H1 (cell line): ENCODE data around the gene ADIPOR2. TPM values are rescaled to one million over a fixed set of nuclear protein-coding genes. Genes with fewer than 3 reads are reported as not detected.

ENCODE experiments used
- CTCF ChIA-PET: fragments of 300-600 bp; sonication (Branson Sonifier 250); formaldehyde crosslinking; loops from one replicate; lab custom pipeline; 2021; ENCODE audit not compliant: partially characterized antibody; lab: Charles Lee
- POLR2A ChIA-PET: fragments of 300-600 bp; sonication (Branson Sonifier 250); formaldehyde crosslinking; loops from one replicate; lab custom pipeline; 2021; ENCODE audit warnings: inconsistent platforms; ENCODE audit not compliant: partially characterized antibody; lab: Charles Lee
- DNase-seq, 2 experiments: peaks; one replicate each; pipeline versions ENCODE4 v3.0.0 to v3.0.0-alpha.2; 2010 to 2022; ENCODE audit warnings: low spot score in 2 of 2, low read depth in 1 of 2, mixed read lengths in 1 of 2
- FAIRE-seq: peaks from 2 replicates; lab custom pipeline; 2011; peaks lifted over from hg19 to GRCh38; lab: Jason Lieb, UNC
- H2AFZ ChIP-seq: 2 replicates; pipeline ENCODE4 v1.8.1; 2012; ENCODE audit warnings: low read length, inconsistent platforms
- H2AK5ac ChIP-seq: 2 replicates; pipeline ENCODE4 v1.6.1; 2013; ENCODE audit warnings: low read depth, low read length
- H2BK120ac ChIP-seq: replicated peaks from 2 replicates; pipeline ENCODE3; 2013; ENCODE audit warnings: low read depth, low read length, inconsistent platforms
- H2BK12ac ChIP-seq: 2 replicates; pipeline ENCODE4 v1.6.1; 2013; ENCODE audit warnings: low read depth, low read length
- H2BK15ac ChIP-seq: 2 replicates; pipeline ENCODE4 v1.6.1; 2013; ENCODE audit warnings: low read length
- H2BK20ac ChIP-seq: 2 replicates; pipeline ENCODE4 v1.6.1; 2013; ENCODE audit warnings: low read length
- H2BK5ac ChIP-seq: 2 replicates; pipeline ENCODE4 v1.6.1; 2013; ENCODE audit warnings: low read depth, low read length
- H3K14ac ChIP-seq: 2 replicates; pipeline ENCODE4 v1.6.1; 2013; ENCODE audit warnings: inconsistent platforms; ENCODE audit not compliant: insufficient read length
- H3K18ac ChIP-seq: 2 replicates; pipeline ENCODE4 v1.6.1; 2013; ENCODE audit warnings: low read length; ENCODE audit errors: extremely low read depth
- H3K23ac ChIP-seq: 2 replicates; pipeline ENCODE4 v1.6.1; 2013; ENCODE audit warnings: inconsistent platforms; ENCODE audit not compliant: insufficient read length
- H3K23me2 ChIP-seq: 2 replicates; pipeline ENCODE4 v1.6.1; 2013; ENCODE audit warnings: low read depth, low read length
- H3K27ac ChIP-seq: 2 replicates; pipeline ENCODE4 v1.6.1; 2011; ENCODE audit warnings: low read depth, low read length, inconsistent platforms
- H3K27me3 ChIP-seq, 4 experiments: replicated peaks in 1 of 4; 1 replicate in 1 of 4; 2 replicates in 3 of 4; pipeline versions ENCODE4 v1.6.1 to v1.8.1; 2011 to 2013; ENCODE audit warnings: low read length in 3 of 4, mild to moderate bottlenecking in 3 of 4, inconsistent platforms in 2 of 4, mixed read lengths in 2 of 4, moderate library complexity in 1 of 4; ENCODE audit not compliant: control insufficient read depth in 3 of 4, insufficient read depth in 3 of 4; ENCODE audit errors: extremely low read depth in 1 of 4
- H3K36me3 ChIP-seq, 4 experiments: 2 replicates each; pipeline versions ENCODE4 v1.6.1 to v1.8.1; 2011 to 2013; ENCODE audit warnings: mild to moderate bottlenecking in 4 of 4, low read length in 3 of 4, moderate library complexity in 2 of 4, control low read depth in 1 of 4, inconsistent platforms in 1 of 4; ENCODE audit not compliant: insufficient read depth in 4 of 4, control insufficient read depth in 2 of 4
- H3K4ac ChIP-seq: replicated peaks from 2 replicates; pipeline ENCODE3; 2013; ENCODE audit warnings: low read length, low read depth, mixed read lengths, inconsistent platforms; ENCODE audit not compliant: insufficient read length
- H3K4me1 ChIP-seq, 4 experiments: replicated peaks in 1 of 4; 1 replicate in 1 of 4; 2 replicates in 3 of 4; pipeline versions ENCODE4 v1.6.1 to v1.8.1; 2011 to 2013; ENCODE audit warnings: low read length in 3 of 4, inconsistent platforms in 2 of 4, mixed read lengths in 1 of 4; ENCODE audit not compliant: insufficient read depth in 4 of 4, control insufficient read depth in 3 of 4
- H3K4me2 ChIP-seq, 2 experiments: 2 replicates each; pipeline versions ENCODE4 v1.6.1 to v1.8.1; 2011 to 2013; ENCODE audit warnings: low read depth in 2 of 2, low read length in 2 of 2, control low read depth in 1 of 2, inconsistent platforms in 1 of 2, mild to moderate bottlenecking in 1 of 2; ENCODE audit not compliant: insufficient read depth in 1 of 2
- H3K4me3 ChIP-seq, 4 experiments: fragments of 200-600, 300-600 bp in 1 of 4; sonication (generic), shearing (Covaris generic), sonication (Bioruptor Twin) in 1 of 4; 2 replicates each; pipeline versions ENCODE4 v1.5.1 to v1.8.1; 2011 to 2016; ENCODE audit warnings: low read length in 4 of 4, low read depth in 3 of 4, control low read depth in 2 of 4, inconsistent platforms in 2 of 4, mild to moderate bottlenecking in 2 of 4, mixed read lengths in 1 of 4, moderate library complexity in 1 of 4; ENCODE audit not compliant: insufficient read depth in 2 of 4; ENCODE audit errors: extremely low read depth in 1 of 4
- H3K56ac ChIP-seq: replicated peaks from 2 replicates; pipeline ENCODE3; 2013; ENCODE audit warnings: low read depth, mild to moderate bottlenecking, mixed read lengths, low read length, inconsistent platforms; ENCODE audit not compliant: insufficient read length
- H3K79me1 ChIP-seq: 2 replicates; pipeline ENCODE4 v1.6.1; 2013; ENCODE audit warnings: low read depth, low read length, control low read depth
- H3K79me2 ChIP-seq, 2 experiments: 2 replicates each; pipeline versions ENCODE4 v1.6.1 to v1.8.1; 2012 to 2013; ENCODE audit warnings: low read length in 2 of 2, mild to moderate bottlenecking in 2 of 2, inconsistent platforms in 1 of 2; ENCODE audit not compliant: insufficient read depth in 2 of 2, control insufficient read depth in 1 of 2
- H3K9ac ChIP-seq, 4 experiments: replicated peaks in 1 of 4; 1 replicate in 1 of 4; 2 replicates in 3 of 4; pipeline versions ENCODE4 v1.6.1 to v1.8.1; 2011 to 2013; ENCODE audit warnings: low read depth in 3 of 4, low read length in 3 of 4, control low read depth in 2 of 4, mild to moderate bottlenecking in 2 of 4, moderate library complexity in 2 of 4, inconsistent platforms in 1 of 4; ENCODE audit errors: extremely low read depth in 1 of 4
- H3K9me3 ChIP-seq, 2 experiments: 2 replicates each; pipeline versions ENCODE4 v1.6.1 to v1.8.1; 2012 to 2013; ENCODE audit warnings: mild to moderate bottlenecking in 2 of 2, moderate library complexity in 2 of 2, control low read depth in 1 of 2, inconsistent platforms in 1 of 2, low read depth in 1 of 2, low read length in 1 of 2, mixed read lengths in 1 of 2; ENCODE audit not compliant: insufficient read depth in 2 of 2
- H4K20me1 ChIP-seq, 2 experiments: replicated peaks in 1 of 2; 2 replicates each; pipeline versions ENCODE3 to v1.8.1; 2011 to 2013; ENCODE audit warnings: inconsistent platforms in 2 of 2, low read length in 2 of 2, mild to moderate bottlenecking in 1 of 2; ENCODE audit not compliant: insufficient read depth in 2 of 2, control insufficient read depth in 1 of 2
- H4K5ac ChIP-seq: 2 replicates; pipeline ENCODE4 v1.6.1; 2013; ENCODE audit warnings: low read length, low read depth, mixed read lengths, inconsistent platforms; ENCODE audit not compliant: insufficient read length
- H4K8ac ChIP-seq: 2 replicates; pipeline ENCODE4 v1.8.0; 2013; ENCODE audit warnings: mild to moderate bottlenecking, moderate library complexity, low read length, inconsistent platforms; ENCODE audit not compliant: insufficient read depth; ENCODE audit errors: extremely low read depth
- H4K91ac ChIP-seq: replicated peaks from 2 replicates; pipeline ENCODE3; 2013; ENCODE audit warnings: low read length, mixed read lengths, inconsistent platforms; ENCODE audit not compliant: insufficient read length
- BRCA1 ChIP-seq: IDR thresholded peaks from 2 replicates; pipeline ENCODE4 v1.6.1; 2012; ENCODE audit warnings: low read depth, low read length, improper control_type of control experiment
- CBX5 ChIP-seq: fragments of 300-800, 300-1000 bp; sonication (generic); IDR thresholded peaks from 2 replicates; pipeline ENCODE4 v1.7.1; 2016; ENCODE audit warnings: antibody characterized with exemption, low read length, low read depth
- EZH2 ChIP-seq: fragments of 200-600 bp; sonication (generic); IDR thresholded peaks from 2 replicates; pipeline ENCODE4 v1.7.1; 2012; ENCODE audit warnings: low read depth, mild to moderate bottlenecking, moderate library complexity, low read length, inconsistent platforms; ENCODE audit not compliant: severe bottlenecking
- JUND ChIP-seq: IDR thresholded peaks from 2 replicates; pipeline ENCODE4 v1.6.1; 2011; ENCODE audit warnings: mild to moderate bottlenecking, improper control_type of control experiment, low read length
- NRF1 ChIP-seq: IDR thresholded peaks from 2 replicates; pipeline ENCODE4 v1.6.1; 2011; ENCODE audit warnings: mild to moderate bottlenecking, low read depth, low read length, improper control_type of control experiment
- POLR2AphosphoS5 ChIP-seq: IDR thresholded peaks from 2 replicates; pipeline ENCODE4 v1.6.1; 2011; ENCODE audit warnings: low read depth, low read length
- SP2 ChIP-seq: IDR thresholded peaks from 2 replicates; pipeline ENCODE4 v1.6.1; 2012; ENCODE audit warnings: mild to moderate bottlenecking, low read length, inconsistent platforms
- TEAD4 ChIP-seq: IDR thresholded peaks from 2 replicates; pipeline ENCODE4 v1.6.1; 2012; ENCODE audit warnings: low read depth, low read length, inconsistent platforms, mixed read lengths
- WGBS, 2 experiments: shearing (Covaris generic) in 1 of 2; methylation state at CpG; one replicate each; pipeline versions ENCODE4 v1.1.6 to v1.1.7; 2013 to 2015; ENCODE audit warnings: low lambda C conversion rate in 2 of 2, mixed read lengths in 2 of 2, inconsistent platforms in 1 of 2, low coverage in 1 of 2, missing lambda C conversion rate in 1 of 2; ENCODE audit not compliant: insufficient replicate concordance in 2 of 2, insufficient coverage in 1 of 2, insufficient read length in 1 of 2; ENCODE audit errors: extremely low coverage in 1 of 2, missing lambda C conversion rate in 1 of 2; 5-methylcytosine and 5-hydroxymethylcytosine counted together
- polyA plus RNA-seq, 7 experiments: library from polyadenylated mRNA; depleted of rRNA in 3 of 7; stranded (reverse) in 5 of 7; unstranded in 2 of 7; fragments of >200 nt in 5 of 7; fragments of 200-250 nt in 2 of 7; gene quantifications; 1 replicate in 5 of 7; 2 replicates in 1 of 7; 4 replicates in 1 of 7; pipeline versions ENCODE4 v1.2.1 to v1.2.3, GENCODE V29; 2011 to 2013; ENCODE audit warnings: missing spikeins in 2 of 7, mixed read lengths in 2 of 7
- total RNA-seq: library from RNA; stranded (reverse); fragmentation: NEBNext Ultra II Directional; extraction: Animal tissue kit (Norgen Biotek cat#: 25700); gene quantifications from 2 replicates; pipeline ENCODE4 v1.2.1, GENCODE V29; 2021

The ADIPOR2 gene
- total and polyA plus RNA-seq, 2 of the 8 experiments (the other 6 are each of a cell fraction or from before 2014, with no cell fraction given), result 17.5 to 50.8 TPM

DNA sequence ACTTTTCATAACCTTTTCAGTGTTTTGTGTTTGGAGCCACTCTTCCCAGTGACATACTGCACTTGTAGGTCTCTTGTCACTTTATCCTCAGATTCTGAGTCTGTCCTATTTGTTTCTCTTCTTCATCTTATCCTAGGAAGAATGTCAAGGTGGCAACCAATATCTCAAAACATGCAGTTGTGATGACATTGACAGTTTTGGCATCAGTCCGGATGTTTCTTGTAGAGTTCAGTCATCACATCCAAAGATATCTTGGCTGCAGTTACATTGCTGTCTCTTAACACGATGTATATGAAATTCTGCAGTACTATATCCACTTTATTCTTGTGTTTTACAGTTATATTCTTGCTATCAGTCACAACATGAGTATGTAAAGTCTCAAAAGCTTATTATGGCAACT, 6.4 kb downstream of the ADIPOR2 start:
- H3K4me1 ChIP-seq, result peaks cover 0 to 2% (median 0%) of the 10 kb centered on the region in 4 experiments; a peak in 2 of 7 replicates
- H3K9ac ChIP-seq, result no peak overlapping the region
- H3K4me3 ChIP-seq, result no peak overlapping the region
- H2BK20ac ChIP-seq, result no peak overlapping the region
- no peaks in the 10 kb centered on the region for H3K36me3 ChIP-seq
- H4K20me1 ChIP-seq, result peaks cover 2 to 18% of the 10 kb centered on the region in 2 experiments
- H3K79me1 ChIP-seq, result peaks cover 4% of the 10 kb centered on the region
- no peak for DNase-seq
- FAIRE-seq, result no peak
- no peak overlapping the region for H2BK12ac ChIP-seq
- no peaks in the 10 kb centered on the region for H3K23me2 ChIP-seq
- H3K14ac ChIP-seq, result no peak overlapping the region
- no peak overlapping the region for H4K91ac ChIP-seq
- H2BK15ac ChIP-seq, result no peak overlapping the region
- no peak overlapping the region for H3K27ac ChIP-seq
- POLR2A ChIA-PET, result interaction anchor here (1.5 kb wide), 1 partner anchor 99 kb away, joined by 3 read pairs; no protein-coding TSS in a partner anchor
- no peak overlapping the region for H3K56ac ChIP-seq
- no peak overlapping the region for H4K5ac ChIP-seq
- no peak overlapping the region for H4K8ac ChIP-seq
- H3K79me2 ChIP-seq, result peaks cover 22 to 99% of the 10 kb centered on the region in 2 experiments
- H3K9me3 ChIP-seq, result no peaks in the 10 kb centered on the region
- H3K27me3 ChIP-seq, result no peaks in the 10 kb centered on the region
- no peak overlapping the region for H2AFZ ChIP-seq
- H2BK5ac ChIP-seq, result no peak overlapping the region
- H3K23ac ChIP-seq, result no peak overlapping the region
- no peak overlapping the region for H3K4me2 ChIP-seq
- H3K4ac ChIP-seq, result no peak overlapping the region
- H2BK120ac ChIP-seq, result no peak overlapping the region
- 96% methylated on average over 2 of the region's 2 CpGs; no CpG with 5 or more reads in 1 of the 2 experiments for WGBS, 2 experiments
- CTCF ChIA-PET, result interaction anchor here (1.0 to 3.2 kb wide), 10 partner anchors 12 to 243 kb away, joined by 3 to 25 read pairs (median 4); no protein-coding TSS in a partner anchor
- no peak overlapping the region for H3K18ac ChIP-seq
- no peak overlapping the region for H2AK5ac ChIP-seq
- TF ChIP-seq NRF1, result no peak
- no peak for TF ChIP-seq TEAD4
- no peak for TF ChIP-seq SP2
- no peak for TF ChIP-seq EZH2
- TF ChIP-seq BRCA1, result no peak
- no peak for TF ChIP-seq CBX5
- no peak for TF ChIP-seq POLR2AphosphoS5
- no peak for TF ChIP-seq JUND
